ENCODE results near the gene ZBED2.
"Not testable (repeated sequence)": the region's sequence is repeated elsewhere in the genome, so short reads cannot be mapped to it uniquely, and the experiment has no call there.

The ZBED2 gene, protein sequence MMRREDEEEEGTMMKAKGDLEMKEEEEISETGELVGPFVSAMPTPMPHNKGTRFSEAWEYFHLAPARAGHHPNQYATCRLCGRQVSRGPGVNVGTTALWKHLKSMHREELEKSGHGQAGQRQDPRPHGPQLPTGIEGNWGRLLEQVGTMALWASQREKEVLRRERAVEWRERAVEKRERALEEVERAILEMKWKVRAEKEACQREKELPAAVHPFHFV

DNA sequence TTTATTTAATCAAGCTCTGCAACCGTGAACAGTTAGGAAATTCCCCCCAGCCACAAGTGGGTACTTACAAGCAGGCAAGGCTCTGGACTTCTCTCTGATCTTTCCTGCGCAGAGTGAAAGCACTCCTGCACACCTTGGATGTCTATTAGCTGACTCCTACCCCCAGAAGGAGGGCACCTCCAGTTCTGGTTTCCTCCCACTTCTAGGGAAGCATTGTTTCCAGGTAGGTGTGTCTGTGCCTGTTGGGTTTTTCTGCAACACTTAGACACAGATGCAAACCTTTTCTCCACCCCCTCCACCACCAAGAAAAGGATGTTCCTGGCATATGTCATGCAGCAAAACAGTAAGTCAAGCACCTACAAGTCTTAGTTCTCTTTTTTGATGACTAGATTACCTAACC is at the start of gene ZBED2:
Gene ZBED2, minus strand, starts transcription at position 115 of the 400 bp plus-strand sequence. CDS start 1,145 bp downstream, outside the sequence.
- no peak for DNase-seq

DNA sequence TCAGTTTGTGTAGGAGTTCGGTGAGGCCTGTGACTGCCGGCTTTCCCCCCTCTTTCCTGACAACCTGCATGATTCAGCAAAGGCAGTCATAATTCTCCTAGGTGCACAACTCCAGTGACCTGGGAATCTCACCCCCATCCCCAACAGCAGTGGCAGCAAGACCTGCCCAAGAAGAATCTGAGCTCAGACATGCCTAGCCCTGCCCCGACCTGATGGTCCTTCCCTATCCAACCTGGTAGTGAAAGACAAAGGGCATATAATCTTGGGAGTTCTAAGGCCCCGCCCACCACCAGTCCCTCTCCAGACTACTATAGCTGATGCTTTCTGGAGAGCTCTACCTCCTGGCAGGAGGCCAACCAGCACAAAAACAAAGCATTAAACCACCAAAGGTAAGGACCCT is 44.2 kb upstream of the ZBED2 start:
- DNase-seq, result no peak

DNA sequence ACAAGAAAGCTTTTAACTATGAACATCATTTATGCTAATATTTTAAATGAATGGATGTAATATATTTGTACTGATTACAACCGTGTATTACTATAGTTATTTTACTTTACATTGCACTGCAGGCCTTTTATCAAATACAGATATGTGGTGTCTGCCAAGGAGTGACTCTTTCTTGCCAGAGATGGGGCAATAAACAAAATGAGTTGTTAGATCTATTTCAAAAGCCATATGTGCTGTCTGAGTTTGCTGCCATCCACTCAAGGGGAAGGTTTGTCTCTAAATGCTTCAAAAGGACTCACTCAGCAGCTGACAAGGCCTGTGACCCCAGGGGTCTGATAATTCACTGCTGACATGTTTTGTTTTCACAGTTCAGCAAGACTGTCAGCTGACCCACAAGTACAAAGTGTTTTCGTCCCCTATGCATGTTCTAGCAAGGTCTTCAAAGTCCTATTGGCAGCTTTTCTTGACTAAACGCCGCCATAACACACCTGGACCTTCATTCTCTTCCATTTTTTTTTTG is 41.3 kb upstream of the ZBED2 start:
- DNase-seq, result no peak

DNA sequence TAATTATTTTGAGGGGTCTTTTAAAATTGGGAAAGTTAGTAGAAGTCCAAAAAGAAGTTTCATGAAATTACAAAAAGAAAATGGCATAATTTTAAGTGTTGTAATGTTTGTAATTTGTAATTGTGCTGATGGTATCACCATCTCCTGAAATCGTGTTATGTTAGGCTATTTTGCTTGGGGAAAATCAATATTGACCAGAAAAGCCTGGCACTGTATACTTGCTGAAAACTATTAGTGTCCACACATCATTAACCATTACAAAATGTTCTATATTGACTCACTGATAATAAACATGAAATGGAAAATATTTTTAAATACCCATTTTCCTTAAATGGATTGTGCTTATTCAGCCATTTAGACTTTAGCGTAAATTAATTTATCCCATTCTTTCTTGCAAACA is 40.3 kb upstream of the ZBED2 start:
- no peak for DNase-seq

DNA sequence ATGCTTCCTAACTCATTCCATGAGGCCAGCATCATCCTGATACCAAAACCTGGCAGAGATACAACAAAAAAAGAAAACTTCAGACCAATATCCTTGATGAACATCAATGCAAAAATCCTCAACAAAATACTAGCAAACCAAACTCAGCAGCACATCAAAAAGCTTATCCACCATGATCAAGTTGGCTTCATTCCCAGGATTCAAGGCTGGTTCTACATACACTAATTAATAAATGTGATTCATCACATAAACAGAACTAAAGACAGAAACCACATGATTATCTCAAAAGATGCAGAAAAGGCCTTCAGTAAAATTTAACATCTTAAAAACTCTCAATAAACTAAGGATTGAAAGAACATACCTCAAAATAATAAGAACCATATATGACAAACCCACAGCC is 35.5 kb upstream of the ZBED2 start:
- DNase-seq, result not testable (repeated sequence)

DNA sequence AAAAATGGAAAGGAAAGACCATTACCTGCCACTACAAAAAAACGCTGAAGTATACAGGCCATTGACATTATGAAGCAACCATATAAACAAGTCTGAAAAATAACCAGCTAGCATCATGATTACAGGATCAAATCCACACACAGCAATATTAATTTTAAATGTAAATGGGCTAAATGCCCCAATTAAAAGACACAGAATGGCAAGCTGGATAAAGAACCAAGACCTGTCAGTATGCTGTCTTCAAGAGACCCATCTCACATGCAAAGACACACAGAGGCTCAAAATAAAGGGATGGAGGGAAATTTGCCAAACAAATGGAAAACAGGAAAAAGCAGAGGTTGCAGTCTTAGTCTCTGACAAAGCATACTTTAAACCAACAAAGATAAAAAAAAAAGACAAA is 33.9 kb upstream of the ZBED2 start:
- not testable (repeated sequence) for DNase-seq

DNA sequence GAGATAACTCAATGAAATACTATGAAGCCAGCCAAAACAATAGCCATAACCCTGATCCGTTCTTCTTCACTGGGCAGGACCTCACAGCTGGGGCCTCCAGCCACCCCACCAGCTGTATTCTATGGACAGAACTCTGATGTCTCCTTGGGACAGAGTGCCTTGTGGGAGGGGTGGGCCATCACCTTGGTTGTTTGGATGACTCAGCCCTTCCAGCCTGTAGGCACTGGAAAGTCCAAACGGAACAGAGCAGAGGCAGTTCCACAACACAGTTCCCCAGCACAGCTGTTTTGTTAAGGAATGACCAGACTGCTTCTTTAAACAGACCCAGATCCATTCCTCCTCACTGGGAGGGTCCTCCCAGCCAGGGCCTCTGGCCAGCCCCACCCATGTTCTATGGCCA is 31.9 kb upstream of the ZBED2 start:
- no peak for DNase-seq

DNA sequence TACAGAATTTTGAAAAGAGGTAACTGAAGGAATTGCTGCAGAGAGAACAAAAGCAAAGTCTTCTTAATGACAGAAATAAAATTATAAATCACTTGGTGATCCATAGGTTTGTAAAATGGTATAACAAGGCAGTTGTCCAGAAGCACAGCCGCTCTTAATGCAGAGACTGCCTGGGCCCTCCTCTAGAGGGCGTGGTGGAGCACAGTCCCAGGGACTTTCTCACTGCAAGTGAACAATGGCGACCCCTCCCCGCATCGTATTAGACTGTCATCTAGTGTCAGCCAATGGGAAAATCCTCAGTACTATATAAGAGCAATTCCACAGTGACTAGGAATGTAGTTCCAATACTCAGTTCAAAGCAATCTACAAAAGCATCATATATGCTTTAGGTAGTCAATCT is 26.4 kb upstream of the ZBED2 start:
- no peak for DNase-seq

DNA sequence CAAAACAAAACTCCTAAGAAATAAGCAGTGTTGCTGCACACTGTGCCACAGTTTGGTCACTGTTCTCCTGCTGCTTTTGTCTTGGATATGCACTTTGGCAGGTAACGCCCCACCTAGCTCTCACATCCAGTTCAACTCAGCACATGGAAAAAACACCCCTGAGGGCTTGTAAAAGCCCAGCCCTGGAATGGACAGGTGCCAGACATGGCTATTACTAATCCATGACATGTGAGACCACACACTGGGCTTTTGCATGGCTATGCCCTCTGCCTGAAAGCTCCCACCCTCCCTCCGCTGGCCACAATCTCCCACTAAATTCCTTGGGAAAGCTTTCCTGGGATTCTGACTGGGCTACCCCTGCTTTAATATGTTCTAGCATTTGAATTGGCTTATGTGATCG is 24.7 kb upstream of the ZBED2 start:
- DNase-seq, result no peak

DNA sequence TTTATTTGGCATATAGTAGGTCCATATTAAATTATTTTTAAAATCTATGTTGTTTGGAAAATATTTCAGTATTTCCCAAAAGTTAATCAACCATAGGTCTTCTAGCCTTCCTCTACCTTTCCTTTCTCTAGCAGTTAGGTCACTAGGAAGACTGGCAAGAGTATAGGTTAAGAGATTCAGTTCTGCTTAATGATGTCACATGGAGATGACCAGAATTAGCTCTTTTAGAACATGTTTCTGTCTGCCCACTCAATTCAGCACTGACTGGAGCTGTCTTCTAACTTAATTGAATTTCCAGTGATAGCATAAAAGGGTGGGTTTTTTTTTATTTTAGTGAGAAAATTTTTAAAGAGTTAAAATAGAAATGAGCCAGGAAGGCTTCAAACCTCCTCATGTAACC is 23.8 kb upstream of the ZBED2 start:
- no peak for DNase-seq

DNA sequence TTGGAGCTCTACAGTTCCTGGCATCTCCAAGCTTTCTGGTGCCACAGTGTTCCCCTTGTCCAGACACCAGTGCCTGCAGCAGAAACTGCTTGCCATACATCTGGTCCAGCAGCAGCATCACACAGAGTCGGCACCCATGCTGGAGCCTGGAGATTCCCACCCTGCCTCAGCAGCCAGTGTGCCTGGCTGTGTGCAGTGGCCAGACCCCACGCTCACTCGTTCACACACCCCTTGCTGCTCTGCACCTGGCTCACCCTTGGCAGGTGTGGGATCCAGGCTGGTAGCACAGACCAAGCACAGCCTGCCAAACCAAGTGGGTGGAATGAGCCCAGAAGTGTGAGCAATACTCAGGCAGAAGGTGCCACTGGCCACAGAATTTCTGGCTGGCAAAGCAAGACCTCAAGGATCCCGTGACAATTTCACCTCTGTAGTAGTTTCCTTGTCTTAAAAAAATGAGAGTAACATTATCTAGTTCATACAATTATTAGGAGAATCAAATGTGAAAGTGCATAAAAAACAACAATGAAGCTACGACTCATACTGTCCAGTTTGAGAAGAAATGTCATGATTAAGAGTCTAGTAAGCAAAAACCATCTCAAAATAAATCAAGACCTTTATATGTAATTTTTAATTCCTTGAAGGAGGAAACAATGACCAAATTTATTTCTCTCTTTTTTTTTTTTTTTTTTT is 22.9 kb upstream of the ZBED2 start:
- DNase-seq, result no peak

DNA sequence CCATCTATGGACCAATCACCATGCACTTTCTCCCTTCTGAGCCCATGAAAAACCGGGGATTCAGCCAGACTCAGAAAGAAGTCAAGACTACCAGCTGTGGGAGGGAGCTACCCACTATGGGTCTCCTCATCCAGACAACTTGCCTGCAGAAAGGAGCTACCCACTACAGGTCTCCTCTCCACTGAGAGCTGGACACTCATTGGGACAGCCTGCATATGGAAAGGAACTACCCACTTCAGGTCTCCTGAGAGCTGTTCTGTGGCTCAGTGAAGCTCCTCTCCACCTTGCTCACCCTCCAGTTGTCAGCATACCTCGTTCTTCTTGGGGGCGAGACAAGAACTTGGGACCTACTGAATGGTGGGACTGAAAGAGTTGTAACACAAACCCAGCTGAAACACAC is 22.3 kb upstream of the ZBED2 start:
- no peak for DNase-seq

DNA sequence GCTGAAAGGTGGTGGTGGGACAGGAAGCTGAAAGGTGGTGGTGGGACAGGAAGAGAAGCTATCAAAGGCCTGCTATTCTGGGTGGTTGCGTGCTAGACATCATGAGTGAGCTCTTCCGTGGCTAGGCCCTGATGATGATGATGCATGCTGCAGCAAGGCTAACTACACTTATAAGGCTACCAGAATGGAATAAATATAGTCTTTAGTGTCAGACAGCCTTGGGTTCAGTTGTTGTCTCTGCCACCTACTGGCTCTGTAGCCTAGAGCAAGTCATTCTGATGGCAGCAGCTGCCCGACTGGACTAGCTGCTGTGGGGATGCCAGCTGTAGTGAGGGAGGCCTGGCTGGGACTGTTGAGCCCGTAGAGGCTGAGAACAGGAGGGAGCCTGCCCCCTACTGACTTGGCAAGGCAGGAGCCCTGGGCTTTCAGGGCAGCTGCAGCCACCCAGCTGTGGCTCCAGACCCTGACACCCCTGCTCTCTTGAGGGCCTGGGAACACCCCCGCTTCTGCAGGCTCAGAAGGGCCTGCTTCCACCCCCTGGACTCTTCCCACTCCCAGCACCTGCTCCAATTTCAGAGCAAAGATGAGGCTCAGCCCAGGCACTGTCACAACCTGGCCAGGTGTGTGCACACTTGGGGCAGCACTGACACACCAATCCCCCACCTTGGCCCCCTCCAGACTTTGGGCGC is 21.4 kb upstream of the ZBED2 start:
- DNase-seq, result no peak

DNA sequence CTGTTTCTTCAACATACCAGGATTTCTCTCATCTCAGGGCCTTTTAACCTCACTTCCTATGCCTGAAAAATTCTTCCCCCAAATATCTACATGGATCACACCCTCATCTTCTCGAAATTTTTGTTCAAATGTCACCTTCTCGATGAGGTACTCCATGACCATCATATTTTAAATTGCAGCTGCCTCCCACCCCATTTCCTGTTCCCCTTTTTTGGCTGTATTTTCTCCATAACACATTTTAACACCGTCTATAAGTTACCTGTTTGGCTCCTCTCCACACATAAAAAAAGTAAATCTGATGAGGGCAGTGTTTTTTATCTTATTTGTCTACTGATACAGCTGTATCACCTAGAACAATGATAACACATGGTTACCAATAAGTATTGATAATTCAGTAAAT is 20.7 kb upstream of the ZBED2 start:
- DNase-seq, result no peak

DNA sequence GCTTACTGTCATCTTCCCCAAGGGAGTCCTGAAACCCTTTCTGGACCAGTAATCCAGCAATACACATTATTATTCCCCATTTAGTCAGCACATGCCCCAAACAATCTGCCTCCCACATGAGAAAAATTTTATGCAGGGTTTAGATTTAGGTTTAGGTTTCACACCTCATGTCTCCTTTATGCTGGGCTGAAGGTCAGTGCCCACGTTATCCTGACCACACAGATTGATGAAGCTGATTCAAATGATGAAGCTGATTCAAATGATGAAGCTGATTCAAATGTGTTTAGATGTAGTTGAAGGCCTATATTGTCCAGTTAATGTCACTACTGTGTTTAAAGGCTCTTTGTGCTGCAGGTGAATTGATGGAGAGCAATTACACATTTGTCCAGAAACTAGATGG is 18.1 kb upstream of the ZBED2 start:
- no peak for DNase-seq

DNA sequence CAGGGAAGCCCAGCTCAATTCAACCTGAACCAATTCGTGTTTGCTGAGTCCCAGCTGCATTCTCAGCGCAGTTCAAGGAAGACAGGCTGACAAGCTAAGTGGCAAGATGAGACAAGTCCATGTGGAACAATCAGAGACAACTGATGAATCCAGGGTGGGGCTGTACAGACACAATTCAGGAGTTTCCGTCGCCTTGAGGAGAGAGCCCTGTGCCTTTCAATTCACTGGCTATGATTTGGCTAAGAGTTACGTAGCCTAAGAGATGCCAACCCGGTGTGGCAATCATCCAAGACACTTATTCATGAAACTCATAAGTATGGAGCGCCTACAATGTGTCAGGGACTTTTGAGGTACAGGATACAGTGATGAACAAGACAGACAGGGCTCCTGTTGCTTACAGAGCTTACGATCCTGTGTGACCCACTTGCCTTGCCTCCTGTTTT is 15.5 kb upstream of the ZBED2 start:
- no peak for DNase-seq

DNA sequence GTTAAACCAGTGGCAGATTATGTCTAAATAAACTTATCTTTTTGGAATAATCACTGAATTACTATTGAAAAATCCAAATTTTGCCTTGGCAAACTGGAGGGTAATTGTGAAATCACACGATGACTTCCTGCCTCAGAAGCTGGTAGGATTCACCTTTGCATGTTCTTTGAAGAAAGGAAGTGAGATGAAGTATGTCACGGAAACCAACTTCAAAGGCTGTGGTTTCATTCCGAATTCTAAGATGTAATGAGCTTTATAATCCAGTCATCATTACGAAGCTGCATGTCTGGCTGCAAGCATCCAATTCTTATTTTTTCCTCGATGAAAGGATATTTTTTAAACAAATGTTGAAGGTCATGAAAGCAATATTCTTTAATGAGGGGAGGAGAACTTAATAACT is 15.0 kb upstream of the ZBED2 start:
- no peak for DNase-seq

DNA sequence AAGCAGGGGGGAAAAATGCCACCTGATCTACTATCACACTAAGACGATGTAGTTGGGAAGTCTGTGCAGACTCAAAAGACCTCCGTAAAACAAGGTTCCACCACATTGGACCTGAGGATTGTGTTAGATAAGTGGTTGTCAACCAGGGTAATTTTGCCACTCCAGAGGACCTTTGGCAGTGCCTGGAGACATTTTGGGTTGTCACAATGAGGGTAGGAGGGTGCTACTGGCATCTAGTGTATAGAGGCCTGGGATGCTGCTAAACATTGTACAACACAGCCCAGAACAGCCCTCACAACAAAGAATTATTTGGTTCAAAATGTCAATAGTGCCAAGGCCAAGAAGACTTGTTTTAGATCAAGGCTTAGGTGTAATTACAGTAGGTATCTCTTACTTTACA is 14.6 kb upstream of the ZBED2 start:
- no peak for DNase-seq

DNA sequence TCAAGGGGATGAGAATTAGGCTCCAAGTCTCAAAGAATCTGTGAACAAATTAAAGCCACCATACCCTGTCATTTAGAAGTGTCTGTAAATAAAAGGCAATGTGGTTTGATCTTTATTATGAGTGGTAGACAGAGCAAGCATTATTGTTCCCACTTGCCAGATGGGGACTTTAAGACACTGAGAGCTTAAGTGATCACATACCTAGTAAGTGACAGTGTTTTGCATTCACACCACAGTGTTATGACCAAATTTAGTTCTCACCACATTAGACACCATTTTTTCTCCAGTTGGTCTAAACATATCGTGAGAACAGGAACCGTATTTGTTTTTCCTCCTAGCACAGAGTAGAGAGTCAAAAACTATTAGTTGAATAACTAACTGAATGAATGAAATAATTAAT is 13.2 kb upstream of the ZBED2 start:
- no peak for DNase-seq

DNA sequence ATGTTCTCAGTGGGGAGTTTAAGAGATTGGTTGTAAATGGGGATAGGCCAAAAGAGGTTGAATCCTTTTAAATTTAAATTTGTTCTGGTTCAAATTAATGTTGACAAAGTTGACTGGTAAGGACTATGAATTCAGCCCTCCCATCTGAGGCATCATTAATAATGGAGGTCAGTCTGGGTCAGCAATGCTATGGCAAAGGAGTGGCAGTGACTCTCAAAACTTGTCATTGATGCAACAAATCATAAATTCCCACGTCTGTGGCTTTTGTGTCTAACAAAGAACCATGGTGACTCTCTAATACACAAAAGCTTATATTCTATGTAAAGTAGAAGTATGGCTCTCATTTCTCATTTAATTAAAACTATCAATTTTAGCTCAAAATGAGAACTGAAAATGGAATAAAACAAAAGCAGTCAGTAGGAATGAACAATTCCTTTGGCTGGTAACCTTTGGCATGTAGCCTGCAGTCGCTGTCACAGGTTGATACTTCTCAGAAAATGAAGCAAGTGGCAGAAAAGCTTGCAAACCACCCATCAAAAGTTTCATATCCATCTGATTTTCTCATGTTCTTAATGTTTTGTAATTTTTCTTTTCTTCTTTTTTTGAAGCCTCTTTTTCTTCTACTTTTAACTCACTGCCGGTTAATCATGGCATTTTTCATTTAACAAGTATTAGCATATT is 12.2 kb upstream of the ZBED2 start:
- no peak for DNase-seq

DNA sequence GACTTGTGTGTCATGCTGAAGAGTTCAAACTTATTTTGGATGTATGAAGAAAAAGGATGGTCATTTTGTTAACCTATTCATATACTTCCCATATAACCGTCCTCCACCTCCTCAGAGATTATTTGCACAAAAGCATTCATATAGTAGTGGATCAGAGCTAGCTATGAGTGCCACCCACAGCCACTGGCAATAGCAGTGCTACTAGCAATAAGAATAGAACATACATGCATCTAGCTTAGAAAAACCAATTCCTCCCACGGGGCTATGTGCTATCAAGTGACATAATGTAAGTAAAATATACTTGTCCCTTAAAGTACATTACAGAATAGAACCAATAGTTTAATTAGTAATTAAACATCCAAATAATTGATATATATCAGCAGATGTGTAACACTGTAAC is 10.3 kb upstream of the ZBED2 start:
- no peak for DNase-seq

DNA sequence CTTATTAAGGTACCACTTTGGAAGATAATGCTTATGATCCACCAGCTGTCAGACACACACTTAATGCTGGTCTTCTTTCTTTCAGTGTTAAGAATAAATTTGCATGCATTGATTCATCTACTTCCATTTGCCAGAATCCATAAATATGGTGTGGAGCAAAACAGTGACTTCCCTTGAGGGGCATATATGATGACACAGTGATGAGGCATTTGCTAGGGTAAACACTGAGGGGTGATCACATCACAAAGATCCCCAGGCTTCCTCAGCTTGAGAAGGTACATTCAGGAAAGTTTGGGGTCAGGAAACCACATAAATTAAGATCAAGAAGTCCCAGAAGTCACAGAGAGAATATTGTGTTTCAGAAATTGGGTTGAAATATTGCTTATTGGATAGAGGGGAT is 9.9 kb upstream of the ZBED2 start:
- DNase-seq, result no peak

DNA sequence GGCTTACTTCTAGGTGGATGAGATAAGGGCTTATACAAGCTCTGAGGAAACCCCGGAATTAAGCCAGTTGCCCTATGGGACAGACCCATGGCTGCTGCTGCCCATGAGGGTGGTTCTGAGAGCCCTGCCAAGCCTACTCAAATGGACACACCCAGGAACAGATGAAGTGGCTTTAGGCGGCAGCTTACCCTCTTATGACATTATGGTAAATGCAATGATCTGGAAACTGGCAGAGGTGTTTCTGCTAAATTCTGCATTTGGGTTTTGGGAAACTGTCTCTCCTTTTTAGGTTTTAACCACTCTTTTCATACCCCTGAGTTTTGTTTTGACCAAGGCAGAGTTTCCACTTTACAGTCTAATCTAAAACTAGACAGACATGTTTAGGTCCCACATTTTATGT is 9.0 kb upstream of the ZBED2 start:
- no peak for DNase-seq

DNA sequence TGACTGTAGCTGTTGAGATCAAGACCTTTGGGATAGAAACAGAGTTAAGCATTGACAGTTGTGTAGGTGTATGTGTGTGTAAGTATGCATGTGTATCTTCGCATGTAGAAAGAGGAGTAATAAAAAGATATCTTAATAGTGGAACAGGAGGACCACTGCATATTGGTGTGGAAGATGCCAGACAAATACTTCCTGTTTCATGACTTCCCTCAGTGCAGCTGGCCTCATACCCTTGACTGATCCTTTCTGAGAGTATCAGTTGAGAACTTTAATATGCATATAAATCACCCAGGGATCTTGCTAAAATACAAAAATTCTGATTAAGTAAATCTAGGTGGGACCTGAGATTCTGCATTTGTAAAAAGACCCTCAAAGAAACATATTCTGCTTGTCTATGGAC is 8.5 kb upstream of the ZBED2 start:
- no peak for DNase-seq

Measured in right forelimb (tissue), 1 donor.